ENCODE measurements around the gene MATCAP1. TPM values are rescaled to one million over a fixed set of nuclear protein-coding genes. Genes with fewer than 3 reads are reported as not detected.

The MATCAP1 gene
- total and polyA plus RNA-seq, 8 donors = 36.8 to 66.9 (median 57.0) TPM

DNA sequence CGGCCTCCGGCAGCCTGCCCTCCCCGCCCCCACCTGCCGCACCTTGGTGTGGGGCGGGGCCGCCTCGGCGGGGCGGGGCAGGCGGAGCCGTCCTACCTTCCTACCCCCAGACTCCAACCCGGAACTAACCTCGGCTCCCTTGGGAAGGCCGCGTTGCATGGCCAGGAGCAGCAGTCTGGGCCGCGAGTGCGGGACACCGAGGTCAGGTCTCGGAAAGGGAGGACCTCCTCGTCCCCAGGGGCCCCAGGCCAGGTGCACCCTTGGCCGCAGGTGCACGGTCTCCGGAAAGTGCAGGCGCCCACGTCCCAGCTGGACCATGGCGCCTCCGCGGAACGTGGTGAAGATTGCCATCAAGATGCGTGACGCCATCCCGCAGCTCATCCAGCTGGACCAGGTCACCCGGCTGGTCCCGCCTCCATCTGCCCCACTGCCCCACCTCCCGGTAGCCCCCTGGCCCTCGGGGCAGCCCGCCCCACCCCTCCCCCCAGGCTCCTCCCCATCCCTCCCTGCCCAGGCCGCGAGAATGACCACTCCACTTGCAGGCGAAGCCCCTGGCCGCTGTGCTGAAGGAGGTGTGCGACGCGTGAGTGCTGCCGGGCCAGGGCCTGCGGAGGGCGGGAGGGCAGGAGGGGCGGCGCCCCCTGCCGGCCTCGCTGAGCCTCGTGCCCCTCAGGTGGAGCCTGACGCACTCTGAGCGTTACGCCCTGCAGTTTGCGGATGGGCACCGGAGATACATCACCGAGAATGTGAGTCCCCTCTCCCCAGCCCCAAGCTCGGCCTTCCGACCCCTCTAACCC lies 15.4 kb upstream of the MATCAP1 start, which contains the start of gene ELMO3:
Gene ELMO3 (plus strand): TSS at position 121 of the 797 bp plus-strand sequence. CDS start 196 bp downstream, at position 317.
- TF ChIP-seq, protein P1, sequence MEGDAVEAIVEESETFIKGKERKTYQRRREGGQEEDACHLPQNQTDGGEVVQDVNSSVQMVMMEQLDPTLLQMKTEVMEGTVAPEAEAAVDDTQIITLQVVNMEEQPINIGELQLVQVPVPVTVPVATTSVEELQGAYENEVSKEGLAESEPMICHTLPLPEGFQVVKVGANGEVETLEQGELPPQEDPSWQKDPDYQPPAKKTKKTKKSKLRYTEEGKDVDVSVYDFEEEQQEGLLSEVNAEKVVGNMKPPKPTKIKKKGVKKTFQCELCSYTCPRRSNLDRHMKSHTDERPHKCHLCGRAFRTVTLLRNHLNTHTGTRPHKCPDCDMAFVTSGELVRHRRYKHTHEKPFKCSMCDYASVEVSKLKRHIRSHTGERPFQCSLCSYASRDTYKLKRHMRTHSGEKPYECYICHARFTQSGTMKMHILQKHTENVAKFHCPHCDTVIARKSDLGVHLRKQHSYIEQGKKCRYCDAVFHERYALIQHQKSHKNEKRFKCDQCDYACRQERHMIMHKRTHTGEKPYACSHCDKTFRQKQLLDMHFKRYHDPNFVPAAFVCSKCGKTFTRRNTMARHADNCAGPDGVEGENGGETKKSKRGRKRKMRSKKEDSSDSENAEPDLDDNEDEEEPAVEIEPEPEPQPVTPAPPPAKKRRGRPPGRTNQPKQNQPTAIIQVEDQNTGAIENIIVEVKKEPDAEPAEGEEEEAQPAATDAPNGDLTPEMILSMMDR (IDR thresholded peaks at IDR 0.05) = peak in 1 of 2 donors; percentile 26
- peaks cover 3 to 41% of the 10 kb centered on the region in 2 donors for H3K4me1 ChIP-seq
- peak within 1 kb of the TSS; percentile 61 to 67 for H3K27ac ChIP-seq
- no peaks in the 10 kb centered on the region for H3K27me3 ChIP-seq
- intact Hi-C loops (cut with DNase I) = no loop called here
- peak in 2 of 4 donors; percentile 69 to 87 for DNase-seq
- peak within 1 kb of the TSS; percentile 27 to 42 for H3K4me3 ChIP-seq
- no peaks in the 10 kb centered on the region for H3K9me3 ChIP-seq
- H3K36me3 ChIP-seq = peaks cover 0 to 98% of the 10 kb centered on the region in 2 donors
- peak; percentile 92 for ATAC-seq

DNA sequence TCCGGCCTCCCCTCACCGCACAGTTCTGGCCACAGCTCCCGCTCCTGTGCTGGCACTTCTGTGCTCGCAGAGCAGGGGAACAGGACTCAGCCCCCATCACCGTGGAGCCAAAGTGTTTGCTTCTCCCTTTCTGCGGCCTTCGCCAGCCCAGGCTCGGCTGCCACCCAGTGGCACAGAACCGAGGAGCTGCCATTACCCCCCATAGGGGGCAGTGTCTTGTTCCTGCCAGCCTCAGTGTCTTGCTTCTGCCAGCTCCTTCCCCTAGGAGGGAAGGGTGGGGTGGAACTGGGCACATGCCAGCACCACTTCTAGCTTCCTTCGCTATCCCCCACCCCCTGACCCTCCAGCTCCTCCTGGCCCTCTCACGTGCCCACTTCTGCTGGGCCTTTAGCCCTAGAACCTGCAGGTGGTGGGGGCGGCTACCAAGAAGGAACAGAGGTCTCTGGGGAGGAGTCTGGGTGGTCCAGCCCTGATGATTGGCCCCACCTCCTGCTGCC lies 14.5 kb upstream of the MATCAP1 start:
- TF ChIP-seq, protein P1 (IDR thresholded peaks at IDR 0.05) = peak; percentile 63 to 65
- ATAC-seq (peak; percentile 73), DNase-seq (peak in 3 of 4 donors; percentile 68 to 76 (median 70))
- H3K27me3 ChIP-seq = no peaks in the 10 kb centered on the region
- peaks cover 0 to 97% of the 10 kb centered on the region in 2 donors for H3K36me3 ChIP-seq
- peaks cover 7 to 50% of the 10 kb centered on the region in 2 donors for H3K4me1 ChIP-seq
- H3K4me3 ChIP-seq = no peak overlapping the region
- no peaks in the 10 kb centered on the region for H3K9me3 ChIP-seq
- peak overlapping the region; percentile 42 to 61 for H3K27ac ChIP-seq
- intact Hi-C loops (cut with DNase I) = no loop called here

DNA sequence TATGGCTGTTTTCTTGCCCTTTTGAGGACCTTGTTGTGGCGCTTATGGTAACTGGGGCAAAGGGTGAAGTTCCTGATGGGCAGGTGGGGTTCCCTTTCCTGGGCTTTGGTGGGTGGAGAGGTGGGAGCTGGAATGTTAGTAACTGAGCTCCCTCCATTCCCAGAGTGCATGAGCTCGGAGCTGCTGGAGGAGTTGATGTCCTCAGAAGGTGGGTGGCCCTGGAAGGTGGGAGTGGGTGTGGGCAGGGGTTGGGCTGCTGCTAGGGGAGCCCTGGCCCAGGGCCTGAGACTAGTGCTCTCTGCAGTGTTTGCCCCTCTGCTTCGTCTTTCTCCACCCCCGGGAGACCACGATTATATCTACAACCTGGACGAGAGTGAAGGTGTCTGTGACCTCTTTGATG lies 13.9 kb upstream of the MATCAP1 start:
- H3K4me1 ChIP-seq = peaks cover 13 to 56% of the 10 kb centered on the region in 2 donors
- H3K9me3 ChIP-seq = no peaks in the 10 kb centered on the region
- TF ChIP-seq, protein P1 (IDR thresholded peaks at IDR 0.05) = no peak
- peaks cover 0 to 91% of the 10 kb centered on the region in 2 donors for H3K36me3 ChIP-seq
- ATAC-seq = no peak
- peak in 1 of 4 donors; percentile 32 for DNase-seq
- intact Hi-C loops (cut with DNase I) = no loop called here
- peak overlapping the region in 1 of 2 donors; percentile 61 for H3K27ac ChIP-seq
- no peaks in the 10 kb centered on the region for H3K27me3 ChIP-seq
- no peak overlapping the region for H3K4me3 ChIP-seq

DNA sequence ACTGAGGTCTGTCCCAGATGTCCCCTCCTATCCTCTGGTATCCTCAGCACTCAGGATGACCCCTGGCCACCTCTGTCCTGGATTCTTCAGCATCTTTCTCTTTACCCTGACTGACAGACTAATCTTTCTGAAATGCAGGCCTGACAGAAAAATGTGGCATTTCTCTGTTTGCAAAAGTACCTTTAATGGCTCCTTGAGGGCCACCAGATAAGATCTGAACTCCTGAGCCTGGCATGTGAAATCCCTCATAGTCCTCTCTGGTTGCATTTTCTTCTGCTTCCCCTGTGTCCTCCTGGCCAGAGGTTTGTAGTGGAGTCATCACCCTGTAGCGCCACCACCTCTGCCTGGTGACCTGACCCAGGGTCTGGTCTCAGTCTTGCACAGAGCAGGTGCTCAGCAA lies 13.1 kb upstream of the MATCAP1 start:
- intact Hi-C loops (cut with DNase I) = no loop called here
- no peaks in the 10 kb centered on the region for H3K9me3 ChIP-seq
- no peak for ATAC-seq
- DNase-seq = no peak
- no peak overlapping the region for H3K27ac ChIP-seq
- H3K27me3 ChIP-seq = no peaks in the 10 kb centered on the region
- no peak overlapping the region for H3K4me3 ChIP-seq
- TF ChIP-seq, protein P1 (IDR thresholded peaks at IDR 0.05) = no peak
- peaks cover 15 to 59% of the 10 kb centered on the region in 2 donors for H3K4me1 ChIP-seq
- H3K36me3 ChIP-seq = peaks cover 0 to 83% of the 10 kb centered on the region in 2 donors

DNA sequence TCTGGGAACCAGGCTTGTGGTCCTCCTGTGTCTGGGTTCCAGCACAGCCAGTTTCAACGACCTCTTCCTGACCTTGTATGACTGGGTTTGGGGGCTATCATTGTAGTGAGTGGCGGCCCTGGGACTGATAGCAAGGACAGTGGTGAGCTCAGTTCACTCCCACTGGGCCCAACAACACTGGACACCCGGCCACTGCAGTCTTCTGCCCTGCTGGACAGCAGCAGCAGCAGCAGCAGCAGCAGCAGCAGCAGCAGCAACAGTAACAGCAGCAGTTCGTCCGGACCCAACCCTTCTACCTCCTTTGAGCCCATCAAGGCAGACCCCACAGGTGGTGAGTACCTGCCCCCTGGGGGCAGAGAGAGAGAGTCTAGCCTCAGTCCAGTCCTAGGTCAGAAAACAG lies 11.9 kb upstream of the MATCAP1 start:
- intact Hi-C loops (cut with DNase I) = no loop called here
- no peaks in the 10 kb centered on the region for H3K9me3 ChIP-seq
- ATAC-seq (no peak), DNase-seq (peak in 1 of 4 donors; percentile 28)
- TF ChIP-seq, protein P1 (IDR thresholded peaks at IDR 0.05) = no peak
- H3K36me3 ChIP-seq = peaks cover 0 to 71% of the 10 kb centered on the region in 2 donors
- no peaks in the 10 kb centered on the region for H3K27me3 ChIP-seq
- peaks cover 18 to 69% of the 10 kb centered on the region in 2 donors for H3K4me1 ChIP-seq
- no peak overlapping the region for H3K4me3 ChIP-seq
- H3K27ac ChIP-seq = no peak overlapping the region
